Esophagus squamous epithelium (tissue), 5 donors: ENCODE data around the gene COPS7A. TPM values are rescaled to one million over a fixed set of nuclear protein-coding genes. Genes with fewer than 3 reads are reported as not detected.

Source experiments
- DNase-seq: peaks from one replicate; lab custom pipeline; 2025; lab: John Stamatoyannopoulos, UW
- H3K27ac ChIP-seq, 4 donors: fragments of 200-600 bp; sonication (generic); one replicate each; pipeline ENCODE4 v1.5.1; 2016 to 2019; ENCODE audit warnings: mild to moderate bottlenecking in 1 of 4
- H3K27me3 ChIP-seq, 4 donors: fragments of 200-600 bp; sonication (generic); 1 replicate in 3 of 4; 2 replicates in 1 of 4; pipeline versions ENCODE4 v1.5.1 to v1.6.0; 2017 to 2021; ENCODE audit warnings: antibody characterized with exemption in 1 of 4
- H3K36me3 ChIP-seq, 3 donors: fragments of 200-600 bp; sonication (generic); one replicate each; pipeline ENCODE4 v1.5.1; 2016 to 2019
- H3K4me1 ChIP-seq, 3 donors: fragments of 200-600 bp; sonication (generic); one replicate each; pipeline ENCODE4 v1.5.1; 2017 to 2019
- H3K4me3 ChIP-seq, 4 donors: fragments of 200-600 bp; sonication (generic); 1 replicate in 3 of 4; 2 replicates in 1 of 4; pipeline ENCODE4 v1.5.1; 2016 to 2019; ENCODE audit warnings: mild to moderate bottlenecking in 2 of 4, moderate library complexity in 1 of 4
- H3K9me3 ChIP-seq, 3 donors: fragments of 200-600 bp; sonication (generic); one replicate each; pipeline ENCODE4 v1.5.1; 2016 to 2019
- CTCF ChIP-seq, 6 experiments: fragments of 450-650 bp in 4 of 6; fragments of 200-600 bp in 2 of 6; sonication (generic) in 2 of 6; IDR thresholded peaks; one replicate each; pipeline ENCODE4 v1.5.1; 2016 to 2019; ENCODE audit warnings: antibody characterized with exemption in 6 of 6, mild to moderate bottlenecking in 4 of 6, moderate library complexity in 4 of 6
- POLR2A ChIP-seq, 4 donors: fragments of 450-650 bp; IDR thresholded peaks; one replicate each; pipeline ENCODE4 v1.6.1; 2017; ENCODE audit warnings: antibody characterized with exemption in 4 of 4, mild to moderate bottlenecking in 4 of 4, moderate library complexity in 3 of 4
- WGBS, 2 donors: methylation state at CpG; one replicate each; pipeline ENCODE4 v1.1.5; 2018; 5-methylcytosine and 5-hydroxymethylcytosine counted together
- intact Hi-C: fragments of 100-400 bp; cut with DNase I; formaldehyde crosslinking; loops from one replicate; pipeline ENCODE4 v1.15.0; 2022
- total RNA-seq, 4 donors: library from RNA; depleted of rRNA; stranded (reverse); fragments of >200 nt; gene quantifications; one replicate each; pipeline ENCODE4 v1.1.0, GENCODE V29; 2016
- donor health status: DM: yes; HTN: yes; CAD: no.

COPS7A gene
- total RNA-seq, 4 donors from 2014 or later = 39.6 to 57.5 (median 49.1) TPM

- TF ChIP-seq POLR2A (IDR thresholded peaks at IDR 0.05) (no peak), CTCF (IDR thresholded peaks at IDR 0.05) (no peak)
- intact Hi-C loops = no loop called here
- Histone ChIP-seq H3K4me1 (peaks cover 38 to 68% (median 40%) of the 10 kb centered on the region in 3 donors), H3K4me3 (peak within 1 kb of the TSS; percentile 6 to 58 (median 30)), H3K27ac (peak within 1 kb of the TSS in 3 of 4 donors; percentile 49 to 99 (median 99)), H3K9me3 (no peaks in the 10 kb centered on the region), H3K27me3 (peaks cover 0 to 9% (median 0%) of the 10 kb centered on the region in 4 donors), H3K36me3 (peaks cover 4 to 21% (median 4%) of the 10 kb centered on the region in 3 donors)
- WGBS, 2 donors = 55 to 57% methylated on average over 13 to 15 of the region's 15 CpGs
- DNase-seq = no peak
These were observed 48.5 kb downstream of the COPS7A start, which contains the start of gene LAG3 for GRCh38 chr12:6772331-6772695. Gene LAG3 (plus strand): TSS chr12:6772520. CDS start chr12:6772853, 333 bp downstream.

- peaks cover 0 to 12% (median 0%) of the 10 kb centered on the region in 4 donors for H3K27me3 ChIP-seq
- no peak for TF ChIP-seq POLR2A (IDR thresholded peaks at IDR 0.05)
- TF ChIP-seq CTCF (IDR thresholded peaks at IDR 0.05) = no peak
- peak overlapping the region in 3 of 4 donors; percentile 20 to 99 (median 49) for H3K27ac ChIP-seq
- peaks cover 38 to 64% (median 41%) of the 10 kb centered on the region in 3 donors for H3K4me1 ChIP-seq
- H3K36me3 ChIP-seq = peaks cover 4 to 21% (median 4%) of the 10 kb centered on the region in 3 donors
- H3K9me3 ChIP-seq = no peaks in the 10 kb centered on the region
- 60 to 68% methylated on average over 10 of the region's 21 CpGs for WGBS, 2 donors
- no peak for DNase-seq
- H3K4me3 ChIP-seq = peak overlapping the region; percentile 6 to 58 (median 30)
- intact Hi-C loops = no loop called here
These were observed 49.1 kb downstream of the COPS7A start for GRCh38 chr12:6772726-6773589.

GRCh38 chr12:6773590-6774351, 49.9 kb downstream of the COPS7A start:
- no peak for DNase-seq
- Histone ChIP-seq H3K27me3 (peaks cover 0 to 13% (median 0%) of the 10 kb centered on the region in 4 donors), H3K27ac (peak overlapping the region; percentile 20 to 99 (median 41)), H3K9me3 (no peaks in the 10 kb centered on the region), H3K36me3 (peaks cover 4 to 21% (median 4%) of the 10 kb centered on the region in 3 donors), H3K4me3 (peak overlapping the region; percentile 6 to 58 (median 30)), H3K4me1 (peaks cover 38 to 64% (median 40%) of the 10 kb centered on the region in 3 donors)
- WGBS, 2 donors = 29 to 45% methylated on average over 3 to 11 of the region's 60 CpGs
- intact Hi-C loops = no loop called here
- no peak for TF ChIP-seq POLR2A (IDR thresholded peaks at IDR 0.05)
- no peak for TF ChIP-seq CTCF (IDR thresholded peaks at IDR 0.05)

- no peak for DNase-seq
- TF ChIP-seq POLR2A (IDR thresholded peaks at IDR 0.05) = no peak
- TF ChIP-seq CTCF (IDR thresholded peaks at IDR 0.05) = no peak
- H3K9me3 ChIP-seq = no peaks in the 10 kb centered on the region
- peaks cover 31 to 64% (median 32%) of the 10 kb centered on the region in 3 donors for H3K4me1 ChIP-seq
- peaks cover 0 to 13% (median 0%) of the 10 kb centered on the region in 4 donors for H3K27me3 ChIP-seq
- intact Hi-C loops = no loop called here
- WGBS, 2 donors = 78 to 81% methylated on average over 11 to 15 of the region's 15 CpGs
- peaks cover 4 to 20% (median 4%) of the 10 kb centered on the region in 3 donors for H3K36me3 ChIP-seq
- peak overlapping the region in 3 of 4 donors; percentile 30 to 99 (median 52) for H3K27ac ChIP-seq
- H3K4me3 ChIP-seq = peak overlapping the region in 1 of 4 donors; percentile 45
These were observed 50.7 kb downstream of the COPS7A start for GRCh38 chr12:6774499-6775062.
